Esophagus squamous epithelium (tissue), 5 donors: ENCODE results near the gene TIE1. TPM values are rescaled to one million over a fixed set of nuclear protein-coding genes. Genes with fewer than 3 reads are reported as not detected.
A peak's percentile ranks its signal among the peaks of the same experiment; 100 is the strongest.

Source experiments
- DNase-seq: peaks from one replicate; lab custom pipeline; 2025; lab: John Stamatoyannopoulos, UW
- H3K27ac ChIP-seq, 4 donors: fragments of 200-600 bp; sonication (generic); one replicate each; pipeline ENCODE4 v1.5.1; 2016 to 2019; ENCODE audit warnings: mild to moderate bottlenecking in 1 of 4
- H3K27me3 ChIP-seq, 4 donors: fragments of 200-600 bp; sonication (generic); 1 replicate in 3 of 4; 2 replicates in 1 of 4; pipeline versions ENCODE4 v1.5.1 to v1.6.0; 2017 to 2021; ENCODE audit warnings: antibody characterized with exemption in 1 of 4
- H3K36me3 ChIP-seq, 3 donors: fragments of 200-600 bp; sonication (generic); one replicate each; pipeline ENCODE4 v1.5.1; 2016 to 2019
- H3K4me1 ChIP-seq, 3 donors: fragments of 200-600 bp; sonication (generic); one replicate each; pipeline ENCODE4 v1.5.1; 2017 to 2019
- H3K4me3 ChIP-seq, 4 donors: fragments of 200-600 bp; sonication (generic); 1 replicate in 3 of 4; 2 replicates in 1 of 4; pipeline ENCODE4 v1.5.1; 2016 to 2019; ENCODE audit warnings: mild to moderate bottlenecking in 2 of 4, moderate library complexity in 1 of 4
- H3K9me3 ChIP-seq, 3 donors: fragments of 200-600 bp; sonication (generic); one replicate each; pipeline ENCODE4 v1.5.1; 2016 to 2019
- CTCF ChIP-seq, 6 experiments: fragments of 450-650 bp in 4 of 6; fragments of 200-600 bp in 2 of 6; sonication (generic) in 2 of 6; IDR thresholded peaks; one replicate each; pipeline ENCODE4 v1.5.1; 2016 to 2019; ENCODE audit warnings: antibody characterized with exemption in 6 of 6, mild to moderate bottlenecking in 4 of 6, moderate library complexity in 4 of 6
- POLR2A ChIP-seq, 4 donors: fragments of 450-650 bp; IDR thresholded peaks; one replicate each; pipeline ENCODE4 v1.6.1; 2017; ENCODE audit warnings: antibody characterized with exemption in 4 of 4, mild to moderate bottlenecking in 4 of 4, moderate library complexity in 3 of 4
- WGBS, 2 donors: methylation state at CpG; one replicate each; pipeline ENCODE4 v1.1.5; 2018; 5-methylcytosine and 5-hydroxymethylcytosine counted together
- intact Hi-C: fragments of 100-400 bp; cut with DNase I; formaldehyde crosslinking; loops from one replicate; pipeline ENCODE4 v1.15.0; 2022
- total RNA-seq, 4 donors: library from RNA; depleted of rRNA; stranded (reverse); fragments of >200 nt; gene quantifications; one replicate each; pipeline ENCODE4 v1.1.0, GENCODE V29; 2016
- donor health status: DM: yes; HTN: yes; CAD: no.

Gene TIE1
- total RNA-seq, 4 donors from 2014 or later = 3.1 to 16.6 (median 5.9) TPM

- H3K4me1 ChIP-seq = peaks cover 0 to 58% (median 13%) of the 10 kb centered on the region in 3 donors
- no peaks in the 10 kb centered on the region for H3K36me3 ChIP-seq
- no peak overlapping the region for H3K27ac ChIP-seq
- no peaks in the 10 kb centered on the region for H3K27me3 ChIP-seq
- intact Hi-C loops = no loop called here
- no peaks in the 10 kb centered on the region for H3K9me3 ChIP-seq
- H3K4me3 ChIP-seq = no peak overlapping the region
- no peak for DNase-seq
- WGBS, 2 donors = 86 to 96% methylated on average over 3 of the region's 5 CpGs
- TF ChIP-seq POLR2A (IDR thresholded peaks at IDR 0.05) (no peak), CTCF (IDR thresholded peaks at IDR 0.05) (no peak)
Measured at GRCh38 chr1:43346636-43347035, 45.9 kb downstream of the TIE1 start.

GRCh38 chr1:43348343-43348808, 47.6 kb downstream of the TIE1 start:
- H3K4me3 ChIP-seq = peak overlapping the region; percentile 37 to 75 (median 58)
- H3K27ac ChIP-seq = peak overlapping the region; percentile 93 to 98 (median 96)
- intact Hi-C loops = no loop called here
- WGBS, 2 donors = 10 to 30% methylated on average over 2 to 3 of the region's 22 CpGs
- peaks cover 0 to 52% (median 13%) of the 10 kb centered on the region in 3 donors for H3K4me1 ChIP-seq
- H3K9me3 ChIP-seq = no peaks in the 10 kb centered on the region
- no peaks in the 10 kb centered on the region for H3K27me3 ChIP-seq
- DNase-seq = no peak
- no peaks in the 10 kb centered on the region for H3K36me3 ChIP-seq
- TF ChIP-seq POLR2A (IDR thresholded peaks at IDR 0.05) (no peak), CTCF (IDR thresholded peaks at IDR 0.05) (peak in 1 of 6 experiments; percentile 15)

GRCh38 chr1:43348809-43349593, 48.2 kb downstream of the TIE1 start:
- H3K4me1 ChIP-seq = peaks cover 0 to 46% (median 13%) of the 10 kb centered on the region in 3 donors
- no peaks in the 10 kb centered on the region for H3K36me3 ChIP-seq
- 15 to 49% methylated on average over 11 to 20 of the region's 72 CpGs for WGBS, 2 donors
- no peaks in the 10 kb centered on the region for H3K9me3 ChIP-seq
- peak; percentile 21 for DNase-seq
- no peaks in the 10 kb centered on the region for H3K27me3 ChIP-seq
- peak overlapping the region; percentile 37 to 75 (median 58) for H3K4me3 ChIP-seq
- intact Hi-C loops = no loop called here
- H3K27ac ChIP-seq = peak overlapping the region; percentile 93 to 98 (median 96)
- TF ChIP-seq POLR2A (IDR thresholded peaks at IDR 0.05) = peak in 2 of 4 donors; percentile 58 to 69
- TF ChIP-seq CTCF (IDR thresholded peaks at IDR 0.05) = peak in 1 of 6 experiments; percentile 6

- Histone ChIP-seq H3K4me1 (peaks cover 0 to 39% (median 13%) of the 10 kb centered on the region in 3 donors), H3K27me3 (no peaks in the 10 kb centered on the region), H3K36me3 (no peaks in the 10 kb centered on the region), H3K4me3 (peak overlapping the region; percentile 37 to 75 (median 58)), H3K9me3 (no peaks in the 10 kb centered on the region), H3K27ac (peak overlapping the region; percentile 93 to 98 (median 96))
- TF ChIP-seq CTCF (IDR thresholded peaks at IDR 0.05) = no peak
- TF ChIP-seq POLR2A (IDR thresholded peaks at IDR 0.05) = no peak
- 31 to 41% methylated on average over 11 of the region's 11 CpGs for WGBS, 2 donors
- DNase-seq = no peak
- intact Hi-C loops = no loop called here
Measured at GRCh38 chr1:43349594-43350306, 49.0 kb downstream of the TIE1 start.
